T-helper 2 cell treated with Interferon-gamma antibody and Interleukin-4, amounts not matched to agents 5 μg/mL and 100 μg/mL, for 36 hours (primary cell): ENCODE data around the gene IPO11.

Experiments
- DNase-seq: peaks from one replicate; pipeline ENCODE4 v3.0.0; 2021; ENCODE audit warnings: low spot score
- H3K27ac Mint-ChIP-seq: one replicate; pipeline ENCODE4 v1.8.0; 2021; ENCODE audit warnings: mild to moderate bottlenecking, mixed read lengths
- H3K27me3 Mint-ChIP-seq: one replicate; pipeline ENCODE4 v1.8.0; 2021; ENCODE audit warnings: low read depth, mixed read lengths
- H3K36me3 Mint-ChIP-seq: one replicate; pipeline ENCODE4 v1.8.0; 2021; ENCODE audit warnings: low read depth, mixed read lengths
- H3K4me1 Mint-ChIP-seq: one replicate; pipeline ENCODE4 v1.8.0; 2021; ENCODE audit warnings: low read depth, mixed read lengths
- H3K4me3 Mint-ChIP-seq: one replicate; pipeline ENCODE4 v1.8.0; 2022; ENCODE audit warnings: mild to moderate bottlenecking, moderate library complexity, mixed read lengths
- H3K9me3 Mint-ChIP-seq: one replicate; pipeline ENCODE4 v1.8.0; 2021; ENCODE audit warnings: mixed read lengths

IPO11 gene

GRCh38 chr5:62576570-62577170 is 164.1 kb downstream of the IPO11 start:
- no peak overlapping the region for H3K4me3 Mint-ChIP-seq

GRCh38 chr5:62577488-62577887 is 164.9 kb downstream of the IPO11 start:
- H3K27ac Mint-ChIP-seq, result no peak overlapping the region
- H3K4me3 Mint-ChIP-seq, result no peak overlapping the region

More at GRCh38 chr5:62576570-62577170, 164.1 kb downstream of the IPO11 start:
- no peaks in the 10 kb centered on the region for H3K27me3 Mint-ChIP-seq
- H3K27ac Mint-ChIP-seq, result peak overlapping the region; percentile 0
- no peak for DNase-seq
- H3K36me3 Mint-ChIP-seq, result peaks cover 16% of the 10 kb centered on the region
- peaks cover 5% of the 10 kb centered on the region for H3K9me3 Mint-ChIP-seq
- H3K4me1 Mint-ChIP-seq, result peaks cover 37% of the 10 kb centered on the region

GRCh38 chr5:62578540-62578939 is 166.0 kb downstream of the IPO11 start, which contains the start of gene LRRC70:
TSS of gene LRRC70 (plus strand) at chr5:62578819. CDS start at chr5:62579439, 620 bp downstream.
- H3K9me3 Mint-ChIP-seq, result peaks cover 5% of the 10 kb centered on the region
- peak within 1 kb of the TSS; percentile 80 for H3K27ac Mint-ChIP-seq
- H3K36me3 Mint-ChIP-seq, result peaks cover 13% of the 10 kb centered on the region
- H3K4me3 Mint-ChIP-seq, result peak within 1 kb of the TSS; percentile 60
- H3K4me1 Mint-ChIP-seq, result peaks cover 44% of the 10 kb centered on the region
- peak; percentile 16 for DNase-seq
- H3K27me3 Mint-ChIP-seq, result no peaks in the 10 kb centered on the region

More at GRCh38 chr5:62577488-62577887, 164.9 kb downstream of the IPO11 start:
- Mint-ChIP-seq H3K4me1 (peaks cover 44% of the 10 kb centered on the region), H3K36me3 (peaks cover 13% of the 10 kb centered on the region), H3K9me3 (peaks cover 5% of the 10 kb centered on the region), H3K27me3 (no peaks in the 10 kb centered on the region)
- DNase-seq, result no peak

GRCh38 chr5:62579761-62580160 is 167.2 kb downstream of the IPO11 start:
- peaks cover 36% of the 10 kb centered on the region for H3K4me1 Mint-ChIP-seq
- H3K36me3 Mint-ChIP-seq, result peaks cover 13% of the 10 kb centered on the region
- H3K27ac Mint-ChIP-seq, result no peak overlapping the region
- peaks cover 5% of the 10 kb centered on the region for H3K9me3 Mint-ChIP-seq
- no peak for DNase-seq
- no peaks in the 10 kb centered on the region for H3K27me3 Mint-ChIP-seq
- no peak overlapping the region for H3K4me3 Mint-ChIP-seq

- no peak overlapping the region for H3K27ac Mint-ChIP-seq
- peaks cover 7% of the 10 kb centered on the region for H3K36me3 Mint-ChIP-seq
- DNase-seq, result no peak
- H3K27me3 Mint-ChIP-seq, result no peaks in the 10 kb centered on the region
- no peaks in the 10 kb centered on the region for H3K9me3 Mint-ChIP-seq
- H3K4me3 Mint-ChIP-seq, result no peak overlapping the region
- H3K4me1 Mint-ChIP-seq, result peaks cover 35% of the 10 kb centered on the region
Measured at GRCh38 chr5:62581836-62582597, 169.5 kb downstream of the IPO11 start.

GRCh38 chr5:62584391-62584790 is 171.8 kb downstream of the IPO11 start:
- H3K36me3 Mint-ChIP-seq, result peaks cover 11% of the 10 kb centered on the region
- H3K4me3 Mint-ChIP-seq, result no peak overlapping the region
- H3K9me3 Mint-ChIP-seq, result no peaks in the 10 kb centered on the region
- DNase-seq, result no peak
- H3K27ac Mint-ChIP-seq, result no peak overlapping the region
- H3K4me1 Mint-ChIP-seq, result peaks cover 30% of the 10 kb centered on the region
- H3K27me3 Mint-ChIP-seq, result no peaks in the 10 kb centered on the region

GRCh38 chr5:62585306-62585705 is 172.7 kb downstream of the IPO11 start:
- peak overlapping the region; percentile 9 for H3K4me3 Mint-ChIP-seq
- no peak for DNase-seq
- no peaks in the 10 kb centered on the region for H3K27me3 Mint-ChIP-seq
- peaks cover 10% of the 10 kb centered on the region for H3K36me3 Mint-ChIP-seq
- peaks cover 29% of the 10 kb centered on the region for H3K4me1 Mint-ChIP-seq
- H3K9me3 Mint-ChIP-seq, result no peaks in the 10 kb centered on the region
- H3K27ac Mint-ChIP-seq, result peak overlapping the region; percentile 8

GRCh38 chr5:62585751-62586150 is 173.2 kb downstream of the IPO11 start:
- no peaks in the 10 kb centered on the region for H3K9me3 Mint-ChIP-seq
- peaks cover 24% of the 10 kb centered on the region for H3K4me1 Mint-ChIP-seq
- peaks cover 6% of the 10 kb centered on the region for H3K36me3 Mint-ChIP-seq
- H3K27ac Mint-ChIP-seq, result peak overlapping the region; percentile 8
- H3K27me3 Mint-ChIP-seq, result no peaks in the 10 kb centered on the region
- DNase-seq, result no peak
- H3K4me3 Mint-ChIP-seq, result peak overlapping the region; percentile 9

- Mint-ChIP-seq H3K27me3 (no peaks in the 10 kb centered on the region), H3K4me1 (peaks cover 13% of the 10 kb centered on the region), H3K9me3 (no peaks in the 10 kb centered on the region), H3K4me3 (no peak overlapping the region), H3K36me3 (peaks cover 10% of the 10 kb centered on the region), H3K27ac (no peak overlapping the region)
- no peak for DNase-seq
Measured at GRCh38 chr5:62587737-62588136, 175.2 kb downstream of the IPO11 start.

GRCh38 chr5:62588668-62589067 is 176.1 kb downstream of the IPO11 start:
- DNase-seq, result no peak
- Mint-ChIP-seq H3K4me1 (peaks cover 16% of the 10 kb centered on the region), H3K27ac (no peak overlapping the region), H3K36me3 (peaks cover 13% of the 10 kb centered on the region), H3K9me3 (no peaks in the 10 kb centered on the region), H3K4me3 (no peak overlapping the region), H3K27me3 (no peaks in the 10 kb centered on the region)

- Mint-ChIP-seq H3K4me1 (peaks cover 16% of the 10 kb centered on the region), H3K27me3 (no peaks in the 10 kb centered on the region), H3K27ac (no peak overlapping the region), H3K36me3 (peaks cover 13% of the 10 kb centered on the region), H3K4me3 (no peak overlapping the region), H3K9me3 (no peaks in the 10 kb centered on the region)
- DNase-seq, result no peak
Measured at GRCh38 chr5:62589504-62589903, 176.9 kb downstream of the IPO11 start.

GRCh38 chr5:62590387-62590786 is 177.8 kb downstream of the IPO11 start:
- peaks cover 10% of the 10 kb centered on the region for H3K4me1 Mint-ChIP-seq
- H3K36me3 Mint-ChIP-seq, result peaks cover 14% of the 10 kb centered on the region
- no peaks in the 10 kb centered on the region for H3K27me3 Mint-ChIP-seq
- H3K4me3 Mint-ChIP-seq, result no peak overlapping the region
- no peak for DNase-seq
- no peaks in the 10 kb centered on the region for H3K9me3 Mint-ChIP-seq
- H3K27ac Mint-ChIP-seq, result no peak overlapping the region

GRCh38 chr5:62592558-62592957 is 180.0 kb downstream of the IPO11 start:
- Mint-ChIP-seq H3K4me3 (no peak overlapping the region), H3K27ac (no peak overlapping the region), H3K27me3 (no peaks in the 10 kb centered on the region), H3K36me3 (peaks cover 14% of the 10 kb centered on the region), H3K9me3 (no peaks in the 10 kb centered on the region), H3K4me1 (peaks cover 3% of the 10 kb centered on the region)
- no peak for DNase-seq

- peaks cover 14% of the 10 kb centered on the region for H3K36me3 Mint-ChIP-seq
- no peak overlapping the region for H3K4me3 Mint-ChIP-seq
- DNase-seq, result no peak
- H3K4me1 Mint-ChIP-seq, result peaks cover 3% of the 10 kb centered on the region
- H3K27ac Mint-ChIP-seq, result no peak overlapping the region
- no peaks in the 10 kb centered on the region for H3K27me3 Mint-ChIP-seq
- no peaks in the 10 kb centered on the region for H3K9me3 Mint-ChIP-seq
Measured at GRCh38 chr5:62593331-62593730, 180.8 kb downstream of the IPO11 start.
